Superior temporal gyrus (tissue), 1 donor: ENCODE data around the gene ACTR5.

ENCODE experiments used
- DNase-seq: peaks from one replicate; pipeline ENCODE4 v3.0.0-alpha.2; 2016; ENCODE audit errors: extremely low spot score

ACTR5 gene

DNA sequence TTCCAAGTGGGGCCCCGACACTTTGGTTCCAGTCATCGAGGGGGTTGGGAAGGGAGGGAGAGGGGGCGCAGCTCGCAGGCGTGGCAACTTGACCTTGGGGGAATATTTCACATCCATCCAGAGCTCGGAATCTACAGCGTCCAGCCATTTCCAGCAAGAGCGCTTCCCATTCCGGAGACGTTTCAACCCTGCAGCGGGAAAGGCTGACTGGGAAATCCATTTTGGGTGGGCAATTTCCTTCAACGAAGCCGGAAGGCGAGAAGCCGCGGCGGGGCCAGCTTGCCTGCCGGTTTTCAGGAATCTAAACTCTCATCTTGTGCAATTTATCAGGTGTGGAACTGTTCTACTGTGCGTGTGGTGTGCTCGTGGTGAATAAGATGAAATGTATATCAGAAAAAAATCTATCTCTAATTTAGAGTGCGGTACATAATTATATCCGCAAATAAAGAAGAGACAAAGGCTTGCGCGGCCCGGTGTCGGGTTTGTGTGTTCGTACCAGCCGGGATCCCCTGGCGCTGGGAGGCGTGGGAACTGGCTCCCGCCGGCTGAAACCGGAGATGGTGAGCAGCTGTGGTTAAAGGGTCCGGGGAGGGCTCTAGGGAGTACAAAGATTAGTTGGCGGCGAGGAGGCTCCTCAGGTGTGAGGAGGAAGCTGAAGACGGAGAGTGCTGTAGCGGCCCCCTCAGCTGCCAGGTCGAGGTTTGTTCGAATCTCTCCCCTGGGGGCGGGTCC lies 19.2 kb upstream of the ACTR5 start:
- no peak for DNase-seq

DNA sequence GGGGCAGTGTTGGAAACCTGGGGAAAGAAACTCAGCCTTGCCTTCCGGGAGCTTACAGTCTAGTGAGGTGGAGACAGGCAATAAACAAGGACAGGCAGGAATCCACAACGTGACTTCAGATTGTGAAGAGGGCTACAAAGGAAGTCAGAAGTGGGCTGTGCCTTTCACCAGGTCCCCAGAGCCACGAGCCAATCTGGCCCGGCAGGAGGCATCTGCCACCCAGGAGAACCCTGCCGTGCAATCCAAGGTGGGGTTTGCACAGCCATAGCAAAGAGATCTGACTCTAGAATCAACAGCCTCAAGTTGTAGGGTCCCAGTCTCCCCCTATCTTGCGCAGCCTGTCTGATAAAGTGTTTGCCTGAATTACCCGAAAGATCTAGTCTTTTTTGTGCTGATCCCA lies 18.5 kb upstream of the ACTR5 start:
- DNase-seq: no peak

DNA sequence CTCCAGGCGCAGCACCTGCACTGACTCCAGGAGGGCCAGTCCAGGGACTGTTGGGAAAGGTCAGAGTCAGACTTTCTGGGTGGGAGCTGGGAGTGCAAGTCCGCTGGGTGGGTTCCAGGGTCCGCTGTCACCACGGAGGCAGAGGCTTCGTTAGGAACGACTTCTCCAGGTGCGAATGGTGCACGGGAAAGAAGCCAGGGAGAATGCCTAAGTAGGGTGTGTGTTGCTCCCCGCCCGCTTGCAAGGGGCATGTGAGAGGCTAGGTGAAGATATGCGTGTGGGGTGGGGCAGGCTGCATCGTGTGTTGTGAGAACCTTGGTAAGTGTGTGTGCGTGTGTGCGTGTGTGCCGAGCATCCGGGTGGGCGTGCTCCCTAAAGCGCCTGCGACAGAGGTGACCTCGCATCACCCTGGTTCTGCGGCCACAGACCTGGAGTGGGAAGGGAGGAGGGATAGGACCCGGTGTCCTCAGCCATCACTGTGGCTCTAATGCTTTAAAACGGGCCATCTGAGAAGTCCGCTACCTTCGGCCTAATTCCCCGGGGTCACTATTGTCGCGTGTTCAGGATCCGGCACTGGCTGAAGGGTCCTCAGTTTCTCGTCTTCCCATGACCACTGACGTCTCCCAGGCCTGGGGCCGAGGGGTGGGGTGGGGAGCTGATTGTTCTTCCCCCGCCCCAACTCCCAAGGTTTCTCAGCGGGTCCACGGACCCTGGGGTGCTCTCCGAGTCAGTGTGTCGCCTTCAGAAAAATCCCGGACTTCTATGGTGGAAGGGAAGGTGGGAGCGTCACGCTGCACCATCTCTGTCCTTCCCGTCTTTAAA lies 17.9 kb upstream of the ACTR5 start:
- DNase-seq: no peak

DNA sequence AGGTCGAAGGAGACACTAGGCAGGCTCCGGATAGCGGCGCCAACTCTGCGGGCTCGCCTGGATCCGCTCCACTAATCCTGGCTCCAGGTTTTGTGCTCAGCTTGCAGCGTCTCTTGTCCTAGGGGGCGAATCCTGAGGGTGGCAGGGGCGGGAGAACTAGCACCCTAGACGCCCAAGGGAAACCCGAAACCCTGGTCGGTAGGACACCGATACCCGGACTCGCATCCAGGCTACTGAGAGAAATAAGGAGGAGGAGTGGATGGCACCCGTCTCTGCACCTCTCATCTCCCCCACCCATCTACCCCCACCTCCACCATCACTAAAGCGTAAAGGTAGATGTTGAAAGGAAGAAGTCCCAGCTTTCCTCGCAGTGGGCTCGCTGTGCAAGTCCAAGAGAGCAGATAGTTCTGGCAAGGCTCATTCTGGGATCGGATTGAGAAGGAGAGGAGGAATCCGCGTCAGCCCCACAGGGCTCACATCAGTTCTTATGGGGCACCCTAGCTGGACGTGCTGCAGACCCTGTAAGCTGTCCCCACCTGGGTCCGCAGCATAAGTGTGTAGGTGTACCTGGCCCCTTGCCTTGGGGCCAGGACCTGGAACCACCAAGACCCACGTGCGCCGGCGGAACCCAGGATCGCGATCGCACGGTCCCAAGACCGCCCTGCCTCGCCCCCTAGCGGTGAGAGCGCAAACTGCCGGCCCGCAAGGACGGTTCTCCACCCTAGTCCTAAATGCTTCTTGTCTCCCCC lies 17.1 kb upstream of the ACTR5 start:
- peak; percentile 76 for DNase-seq

DNA sequence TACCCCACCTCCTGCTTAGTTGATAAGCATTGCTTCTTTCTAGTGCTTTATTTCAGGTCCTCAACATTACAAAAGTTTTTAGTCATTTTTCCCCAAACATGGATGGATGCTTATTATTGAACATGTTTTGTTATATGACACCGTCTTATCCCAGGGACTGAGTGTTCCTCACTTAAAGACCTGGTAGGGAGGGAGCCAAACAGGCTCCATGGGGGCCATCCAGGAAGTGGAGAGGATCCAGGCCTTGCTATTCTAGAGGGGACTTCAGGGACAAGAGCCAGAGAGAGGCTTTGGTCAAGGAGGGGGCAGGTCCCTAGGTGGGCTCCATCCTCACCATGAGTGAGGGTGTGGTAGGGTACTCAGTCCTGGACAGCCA lies 16.5 kb upstream of the ACTR5 start:
- DNase-seq: no peak

DNA sequence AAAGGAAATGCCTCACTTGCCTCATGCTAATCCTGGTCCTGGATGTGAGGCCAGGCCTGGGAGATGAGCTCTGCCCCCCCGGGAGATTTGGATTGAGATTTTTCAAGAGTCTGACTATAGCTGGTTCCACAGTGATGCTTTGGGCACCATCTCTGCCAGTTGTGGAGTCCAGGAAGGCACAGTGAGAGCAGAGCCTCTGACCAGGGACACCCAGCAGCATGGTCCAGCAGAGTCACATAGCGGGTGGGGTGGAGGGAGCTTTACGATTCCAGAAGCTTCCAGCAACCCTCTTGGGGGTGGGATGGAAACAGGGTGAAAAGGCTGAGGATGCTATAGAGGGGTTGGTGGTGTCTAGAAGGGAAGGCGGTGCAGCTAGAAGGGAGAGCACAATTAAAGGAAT lies 15.3 kb upstream of the ACTR5 start:
- no peak for DNase-seq

DNA sequence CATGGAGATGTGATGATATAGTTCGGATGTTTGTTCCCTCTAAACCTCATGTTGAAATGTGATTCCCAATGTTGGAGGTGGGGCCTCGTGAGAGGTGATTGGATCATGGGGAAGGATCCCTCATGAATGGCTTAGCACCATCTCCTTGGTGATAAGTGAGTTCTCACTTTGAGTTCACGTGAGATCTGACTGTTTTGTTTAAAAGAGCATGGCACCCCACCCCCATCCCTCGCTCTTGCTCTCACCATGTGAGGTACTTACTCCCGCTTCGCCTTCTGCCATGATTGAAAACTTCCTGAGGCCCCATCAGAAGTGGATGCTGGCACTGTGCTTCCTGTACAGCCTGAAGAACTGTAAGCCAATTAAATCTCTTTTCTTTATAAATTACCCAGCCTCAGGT lies 13.1 kb upstream of the ACTR5 start:
- no peak for DNase-seq

DNA sequence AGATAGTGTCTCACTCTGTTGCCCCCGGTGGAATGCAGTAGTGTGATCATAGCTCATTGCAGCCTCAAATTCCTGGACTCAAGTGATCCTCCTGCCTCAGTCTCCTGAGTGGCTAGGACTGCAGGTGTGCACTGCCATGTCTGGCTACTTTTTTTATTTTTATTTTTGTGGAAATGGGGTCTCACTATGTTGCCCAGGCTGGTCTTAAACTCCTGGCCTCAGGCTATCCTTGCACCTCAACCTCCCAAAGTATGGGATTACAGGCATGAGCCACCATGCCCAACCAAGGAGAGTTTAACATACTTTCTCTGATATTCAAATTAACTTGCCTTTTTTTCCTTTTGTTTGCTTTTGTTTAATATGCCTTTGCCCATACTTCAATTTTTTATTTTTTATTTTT lies 10.4 kb upstream of the ACTR5 start:
- DNase-seq: no peak

DNA sequence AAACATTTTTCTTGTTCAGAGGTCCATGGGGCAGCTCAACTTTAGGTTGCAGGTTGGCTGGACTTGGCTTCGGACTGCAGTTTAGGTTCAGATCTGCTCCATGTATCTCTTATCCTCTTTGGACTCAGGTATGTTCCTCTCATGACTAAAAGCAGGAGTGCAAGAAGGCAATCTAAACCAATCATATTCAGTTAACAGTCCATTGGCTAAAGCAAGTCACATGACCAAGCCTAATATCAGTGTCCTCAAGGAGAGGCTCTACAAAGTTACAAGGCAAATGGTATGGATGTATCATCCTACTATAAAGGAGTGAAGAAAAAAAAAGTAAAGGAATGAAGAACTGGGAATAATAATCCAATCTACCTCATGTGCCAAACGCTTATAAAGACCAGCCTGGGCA lies 2.5 kb upstream of the ACTR5 start:
- DNase-seq: no peak

DNA sequence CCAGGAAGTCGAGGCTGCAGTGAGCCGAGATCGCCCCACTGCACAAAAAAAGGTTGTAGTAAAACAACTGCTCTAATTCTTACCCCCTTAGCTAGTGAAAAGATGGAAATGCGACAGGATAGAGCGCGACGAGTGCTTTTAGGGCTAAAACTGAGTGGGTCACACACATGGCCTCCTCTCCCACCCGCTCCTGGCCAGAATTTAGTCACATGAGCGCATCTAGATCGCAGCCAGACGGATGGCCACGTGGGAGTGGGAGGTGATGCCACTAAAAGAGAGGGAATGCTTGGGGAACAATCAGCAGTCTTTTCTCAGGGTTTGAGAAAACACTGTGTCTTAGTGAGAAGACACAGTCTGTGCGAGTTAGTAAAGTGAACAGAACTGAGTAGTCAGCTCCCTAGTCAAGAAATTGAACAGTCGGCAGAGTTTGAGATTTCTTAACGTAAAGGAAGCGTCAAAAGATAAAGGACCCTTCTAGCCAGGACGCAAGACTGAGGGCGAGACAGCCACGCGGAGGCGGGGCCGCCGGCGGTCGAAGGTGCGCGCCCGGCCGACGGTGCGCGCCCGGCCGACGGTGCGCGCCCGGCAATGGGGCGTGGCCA lies 664 bp upstream of the ACTR5 start:
- no peak for DNase-seq

DNA sequence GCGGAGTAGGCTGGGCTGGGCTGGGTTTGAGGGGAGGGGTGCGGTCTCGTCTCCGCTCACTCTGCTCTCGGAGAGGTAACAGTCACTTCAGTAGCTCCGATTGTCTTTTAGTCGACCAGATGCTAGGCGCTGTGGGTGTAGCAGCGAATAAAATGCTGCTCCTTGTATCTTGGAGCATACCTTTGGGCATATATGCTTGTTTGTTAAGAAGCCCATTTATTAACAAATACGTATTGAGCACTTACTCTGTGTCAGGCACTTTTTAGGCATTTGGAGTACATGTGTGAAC lies 545 bp downstream of the ACTR5 start:
- peak; percentile 45 for DNase-seq

DNA sequence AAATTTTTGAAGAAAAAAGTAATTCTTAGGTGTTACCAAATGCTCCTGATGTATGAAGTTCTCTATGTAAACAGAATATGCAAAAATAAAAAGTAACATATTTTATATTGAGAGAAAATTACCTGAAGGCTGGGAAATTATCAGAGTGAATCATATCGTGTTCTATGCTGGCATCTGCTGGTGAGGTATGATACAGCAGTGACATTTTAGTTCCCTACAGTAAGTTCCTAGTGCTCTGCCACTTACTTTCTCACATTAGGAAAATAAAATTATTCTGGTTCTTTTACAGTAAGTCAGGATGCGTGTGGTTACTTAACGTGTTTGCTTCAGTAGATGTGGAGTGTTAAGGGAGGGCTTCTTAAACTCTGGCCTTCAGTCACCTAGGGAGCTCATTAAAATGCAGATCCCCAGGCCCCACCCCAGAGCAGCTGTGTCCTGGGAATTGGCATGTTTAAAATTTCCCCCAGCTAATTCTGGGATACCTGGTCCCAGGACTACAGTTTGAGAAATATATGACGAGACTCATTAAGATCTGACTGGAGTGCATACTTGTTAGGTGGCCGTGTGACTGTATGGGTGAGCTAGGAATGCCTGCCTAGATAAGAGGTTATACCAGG lies 3.2 kb downstream of the ACTR5 start:
- DNase-seq: peak; percentile 81

DNA sequence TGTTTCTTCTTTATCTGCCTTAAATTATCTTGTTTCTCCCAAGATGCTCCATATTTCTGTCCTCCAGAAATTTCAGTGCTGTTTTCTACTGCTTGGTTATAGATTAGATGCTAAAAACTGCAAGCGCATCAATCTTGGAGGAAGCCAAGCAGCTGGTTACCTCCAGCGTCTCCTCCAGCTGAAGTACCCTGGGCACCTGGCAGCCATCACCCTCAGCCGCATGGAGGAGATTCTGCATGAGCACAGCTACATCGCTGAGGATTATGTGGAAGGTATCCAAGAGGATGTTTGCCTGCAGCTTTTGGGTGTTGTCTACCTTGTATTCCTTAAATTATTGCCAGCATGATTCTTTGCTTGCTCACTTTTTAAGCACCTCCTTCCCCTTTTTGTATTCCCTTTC lies 3.8 kb downstream of the ACTR5 start:
- DNase-seq: no peak

DNA sequence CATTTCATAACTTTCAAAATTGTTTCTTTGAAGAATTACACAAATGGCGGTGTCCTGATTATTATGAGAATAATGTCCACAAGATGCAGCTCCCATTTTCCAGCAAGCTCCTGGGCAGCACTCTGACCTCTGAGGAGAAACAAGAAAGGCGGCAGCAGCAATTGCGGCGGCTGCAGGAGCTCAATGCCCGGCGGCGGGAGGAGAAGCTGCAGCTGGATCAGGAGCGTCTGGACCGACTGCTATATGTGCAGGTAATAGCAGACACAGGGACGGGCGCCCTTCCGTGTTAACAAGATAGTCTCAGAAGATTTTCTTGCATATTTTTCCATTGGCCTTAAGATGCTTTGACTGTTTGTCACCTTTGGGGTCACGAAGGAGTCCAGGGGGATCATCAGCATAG lies 6.7 kb downstream of the ACTR5 start:
- DNase-seq: no peak

DNA sequence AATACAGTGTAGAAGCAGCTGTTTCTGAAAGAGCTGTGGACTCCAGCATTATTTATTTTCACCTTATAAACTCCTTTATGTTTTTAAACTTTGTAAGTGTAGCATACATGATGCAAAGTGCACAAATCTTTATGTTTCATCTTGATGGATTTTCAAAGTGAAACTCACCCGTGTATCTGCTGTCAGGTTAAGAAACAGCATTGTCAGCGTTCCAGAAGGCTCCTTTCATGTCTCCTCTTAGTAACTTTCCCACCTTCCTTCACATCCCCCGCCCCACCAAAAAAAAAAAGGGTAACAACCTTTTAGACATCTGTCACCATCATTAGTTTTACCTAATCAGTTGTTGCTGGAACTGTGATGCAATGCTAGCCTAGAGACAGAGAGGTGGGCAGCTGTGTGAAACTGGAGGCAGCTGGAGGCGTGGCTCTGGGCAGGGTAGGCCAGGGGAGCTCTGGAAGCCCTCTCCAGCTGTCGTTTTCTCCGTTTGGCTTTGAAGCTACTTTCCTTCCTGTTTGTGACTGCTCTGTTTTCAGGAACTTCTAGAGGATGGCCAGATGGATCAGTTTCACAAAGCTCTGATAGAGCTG lies 7.2 kb downstream of the ACTR5 start:
- no peak for DNase-seq

DNA sequence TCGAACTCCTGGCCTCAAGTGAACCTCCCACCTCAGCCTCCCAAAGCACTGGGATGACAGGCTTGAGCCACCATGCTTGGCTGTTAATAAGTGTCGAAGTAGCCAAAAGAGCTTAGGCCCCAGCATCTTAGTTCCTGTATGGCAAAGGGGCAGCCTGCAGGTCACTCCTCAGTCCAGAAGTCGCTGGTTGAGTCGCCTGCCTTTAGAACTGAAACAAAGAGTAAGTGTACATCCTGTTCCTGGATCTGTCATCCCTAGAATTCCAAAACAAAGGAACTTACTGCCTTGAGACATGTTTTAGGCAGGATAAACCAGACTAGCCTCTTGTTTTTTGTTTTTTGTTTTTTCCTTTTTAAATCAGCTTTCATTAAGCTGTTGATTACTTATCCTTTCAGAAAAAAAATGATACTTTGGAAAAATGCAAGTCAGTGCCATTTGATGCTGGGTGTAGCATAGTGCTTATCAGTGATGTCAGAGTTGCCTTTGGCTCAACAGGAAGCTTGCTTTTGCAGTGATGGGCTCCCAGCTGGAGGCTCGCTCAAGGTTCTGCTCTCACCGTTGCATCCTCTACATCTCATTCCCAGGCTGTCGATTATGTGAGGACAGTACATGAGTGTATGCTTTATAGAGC lies 9.0 kb downstream of the ACTR5 start:
- no peak for DNase-seq

DNA sequence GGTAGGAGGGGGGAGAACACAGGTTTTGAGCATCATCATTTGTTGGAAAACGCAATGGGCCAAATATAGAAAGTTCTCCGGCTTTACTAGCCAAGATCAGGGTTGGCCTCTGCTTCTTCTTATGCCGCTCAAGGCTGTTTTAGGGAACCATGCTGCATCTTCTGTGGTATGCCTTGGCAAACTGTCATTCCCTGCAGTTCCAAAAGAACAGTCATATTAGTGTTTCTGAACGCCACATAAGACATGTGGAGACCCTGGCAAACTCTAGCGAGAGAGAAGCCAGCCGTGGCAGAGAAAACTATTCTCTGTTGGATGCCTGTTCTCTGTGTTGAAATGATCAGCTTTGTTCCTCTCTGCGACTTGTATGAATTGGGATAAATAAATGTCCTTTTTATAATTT lies 10.8 kb downstream of the ACTR5 start:
- DNase-seq: peak; percentile 62

DNA sequence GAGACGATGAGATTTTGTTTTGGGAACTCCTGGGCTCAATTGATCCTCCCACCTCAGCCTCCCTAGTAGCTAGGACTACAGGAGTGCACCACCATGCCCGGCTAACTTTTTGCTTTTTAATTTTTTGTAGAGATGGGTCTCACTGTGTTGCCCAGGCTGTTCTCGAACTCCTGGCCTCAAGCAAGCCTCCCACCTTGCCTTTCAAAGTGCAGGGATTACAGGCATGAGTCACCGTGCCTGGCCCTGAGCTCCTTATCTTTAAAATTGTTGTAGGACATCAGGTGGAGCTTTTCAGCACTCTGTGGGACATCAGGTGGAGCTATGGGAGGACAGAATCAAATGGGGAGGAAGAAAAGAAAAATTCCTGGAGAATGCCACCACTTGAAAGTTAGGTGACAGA lies 12.7 kb downstream of the ACTR5 start:
- DNase-seq: no peak

DNA sequence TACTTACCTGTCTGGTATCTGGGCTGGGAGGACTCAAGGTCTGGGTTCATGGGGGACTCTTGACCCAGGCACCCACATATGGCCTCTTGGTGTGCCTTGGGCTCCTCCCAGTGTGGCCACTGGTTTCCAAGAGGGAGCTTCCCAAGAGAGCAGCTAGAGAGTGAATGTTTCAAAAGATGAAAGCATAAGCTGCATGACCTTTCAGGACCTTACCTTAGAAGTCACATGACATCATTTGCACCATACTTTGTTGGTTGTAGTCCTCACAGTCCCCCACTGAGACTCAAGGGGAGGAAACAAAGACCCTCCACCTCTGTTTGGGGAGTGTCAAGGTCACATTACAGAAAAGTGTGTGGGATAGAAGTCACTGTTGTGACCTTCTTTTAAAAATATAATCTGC lies 13.9 kb downstream of the ACTR5 start:
- no peak for DNase-seq

DNA sequence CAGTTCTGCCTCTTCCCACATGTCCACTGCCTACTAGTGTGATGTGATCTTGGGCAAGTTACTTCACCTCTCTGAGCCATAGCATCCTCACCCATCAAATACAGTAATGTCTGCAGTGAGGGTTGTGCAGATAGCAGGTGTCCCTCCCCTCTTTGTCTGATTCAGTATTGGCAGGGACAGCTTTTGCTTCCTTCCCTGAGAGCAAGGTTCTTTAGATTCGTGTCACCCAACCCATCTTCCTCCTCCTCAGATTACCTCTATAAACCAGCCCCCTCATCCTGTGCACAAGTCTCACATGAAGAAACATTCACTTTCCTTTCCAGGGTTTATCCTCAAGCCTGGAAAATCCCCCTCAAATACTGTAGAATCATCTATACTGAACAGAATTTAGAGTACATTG lies 15.4 kb downstream of the ACTR5 start:
- no peak for DNase-seq

DNA sequence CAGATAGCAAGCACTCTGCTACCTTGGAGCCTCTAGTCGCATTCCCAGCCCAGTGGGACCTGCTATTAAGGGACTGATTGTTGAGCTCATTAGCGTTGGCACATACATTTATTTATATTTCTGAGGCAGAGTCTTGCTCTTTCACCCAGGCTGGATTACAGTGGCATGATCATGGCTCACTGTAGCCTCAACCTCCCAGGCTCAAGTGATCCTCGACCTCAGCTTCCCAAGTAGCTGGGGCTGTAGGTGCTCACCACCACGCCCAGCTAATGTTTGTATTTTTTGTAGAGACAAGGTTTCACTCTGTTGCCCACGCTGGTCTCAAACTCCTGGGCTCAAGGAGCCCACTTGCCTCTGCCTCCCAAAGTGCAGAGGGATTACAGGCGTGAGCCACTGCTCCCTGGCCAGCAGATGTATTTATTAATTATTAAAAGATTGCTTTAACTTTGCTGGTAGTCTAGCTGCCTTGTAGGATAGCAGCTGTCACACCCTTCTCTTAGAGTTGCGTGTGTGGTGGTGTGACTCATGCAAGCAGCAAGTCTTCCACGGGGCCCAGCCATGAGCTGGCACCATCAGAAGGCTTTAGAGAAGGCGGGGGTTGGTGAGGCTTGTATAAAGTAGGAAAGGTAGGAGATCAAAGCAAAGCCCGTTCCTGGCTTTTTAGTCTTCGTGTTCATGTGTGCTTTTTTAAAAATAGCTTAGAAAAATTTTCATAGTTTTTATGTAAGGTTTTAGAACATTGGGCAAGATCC lies 16.5 kb downstream of the ACTR5 start:
- DNase-seq: peak; percentile 72
